RWPE2 (cell line): ENCODE data around the gene ENO2.
"Not testable (repeated sequence)": the region's sequence is repeated elsewhere in the genome, so short reads cannot be mapped to it uniquely, and the experiment has no call there.

Experiments
- ATAC-seq: fragments of 200-7000 bp; cut with Tn5 transposase; 3 replicates; pipeline ENCODE4 v1.9.1; 2021; ENCODE audit warnings: low read depth
- DNase-seq: peaks from one replicate; pipeline ENCODE4 v3.0.0-alpha.2; 2020; ENCODE audit warnings: low spot score
- H3K27ac ChIP-seq: fragments of 450-650 bp; 2 replicates; pipeline ENCODE4 v1.5.1; 2017; ENCODE audit warnings: mild to moderate bottlenecking; ENCODE audit not compliant: poor library complexity, severe bottlenecking
- H3K27me3 ChIP-seq: fragments of 250-450 bp; sonication (Bioruptor Pico); 2 replicates; pipeline ENCODE4 v1.5.1; 2021; ENCODE audit warnings: mild to moderate bottlenecking, moderate library complexity; ENCODE audit not compliant: insufficient read depth, poor library complexity, severe bottlenecking
- H3K36me3 ChIP-seq: fragments of 250-450 bp; sonication (Bioruptor Pico); 2 replicates; pipeline ENCODE4 v1.5.1; 2020; ENCODE audit warnings: low read depth, mild to moderate bottlenecking, moderate library complexity
- H3K4me1 ChIP-seq: fragments of 250-450 bp; sonication (Bioruptor Pico); 2 replicates; pipeline ENCODE4 v1.5.1; 2021; ENCODE audit warnings: mild to moderate bottlenecking, moderate library complexity; ENCODE audit not compliant: insufficient read depth, poor library complexity, severe bottlenecking
- H3K4me3 ChIP-seq: fragments of 250-450 bp; sonication (Bioruptor Pico); 2 replicates; pipeline ENCODE4 v1.5.1; 2021; ENCODE audit warnings: mild to moderate bottlenecking, moderate library complexity; ENCODE audit not compliant: severe bottlenecking
- H3K9me3 ChIP-seq: fragments of 250-450 bp; sonication (Bioruptor Pico); 2 replicates; pipeline ENCODE4 v1.5.1; 2021; ENCODE audit warnings: mild to moderate bottlenecking, moderate library complexity; ENCODE audit not compliant: severe bottlenecking
- CTCF ChIP-seq: fragments of 450-650 bp; IDR thresholded peaks from one replicate; pipeline ENCODE4 v1.5.1; 2017; ENCODE audit warnings: mild to moderate bottlenecking, moderate library complexity; ENCODE audit not compliant: poor library complexity, severe bottlenecking

The ENO2 gene

GRCh38 chr12:6890789-6891645, 23.4 kb upstream of the ENO2 start:
- no peaks in the 10 kb centered on the region for H3K36me3 ChIP-seq
- H3K4me3 ChIP-seq, result peak overlapping the region; percentile 37
- DNase-seq (peak; percentile 91), ATAC-seq (peak; percentile 96)
- TF ChIP-seq CTCF, result peak; percentile 97
- H3K27me3 ChIP-seq, result no peaks in the 10 kb centered on the region
- no peaks in the 10 kb centered on the region for H3K9me3 ChIP-seq
- peaks cover 3% of the 10 kb centered on the region for H3K4me1 ChIP-seq
- peak overlapping the region; percentile 52 for H3K27ac ChIP-seq

DNA sequence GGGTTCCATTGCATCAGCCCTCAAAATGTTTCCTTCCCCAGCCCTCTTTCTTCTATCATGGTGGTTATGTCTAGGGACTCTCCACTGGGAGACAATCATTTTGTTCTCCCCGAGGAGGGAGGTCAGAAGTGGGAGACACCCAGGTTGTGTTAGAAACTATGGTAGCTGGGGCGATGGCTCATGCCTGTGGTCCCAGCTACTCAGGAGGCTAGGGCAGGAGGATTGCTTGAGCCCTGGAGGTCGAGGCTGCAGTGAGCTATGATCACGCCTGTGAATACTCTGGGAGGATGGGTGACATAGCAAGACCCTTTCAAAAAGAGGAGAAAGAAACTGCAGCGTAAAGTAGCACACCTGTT, 22.8 kb upstream of the ENO2 start:
- Histone ChIP-seq H3K4me3 (peak overlapping the region; percentile 37), H3K27ac (peak overlapping the region; percentile 52), H3K27me3 (no peaks in the 10 kb centered on the region), H3K9me3 (no peaks in the 10 kb centered on the region), H3K36me3 (no peaks in the 10 kb centered on the region), H3K4me1 (peaks cover 3% of the 10 kb centered on the region)
- no peak for TF ChIP-seq CTCF
- ATAC-seq (no peak), DNase-seq (no peak)

- H3K4me3 ChIP-seq, H3K27me3 ChIP-seq, DNase-seq, ATAC-seq, H3K27ac ChIP-seq, H3K36me3 ChIP-seq, H3K4me1 ChIP-seq, H3K9me3 ChIP-seq: not testable (repeated sequence)
These were observed 21.7 kb upstream of the ENO2 start for GRCh38 chr12:6892683-6893082.

GRCh38 chr12:6894321-6894720, 20.1 kb upstream of the ENO2 start:
- Histone ChIP-seq H3K4me1 (peaks cover 3% of the 10 kb centered on the region), H3K27me3 (no peaks in the 10 kb centered on the region), H3K36me3 (no peaks in the 10 kb centered on the region), H3K9me3 (no peaks in the 10 kb centered on the region), H3K4me3 (no peak overlapping the region), H3K27ac (no peak overlapping the region)
- DNase-seq (no peak), ATAC-seq (no peak)
- no peak for TF ChIP-seq CTCF

- TF ChIP-seq CTCF, result no peak
- Histone ChIP-seq H3K36me3 (no peaks in the 10 kb centered on the region), H3K9me3 (no peaks in the 10 kb centered on the region), H3K27ac (no peak overlapping the region), H3K27me3 (no peaks in the 10 kb centered on the region), H3K4me3 (no peak overlapping the region), H3K4me1 (no peaks in the 10 kb centered on the region)
- DNase-seq (no peak), ATAC-seq (no peak)
These were observed 17.4 kb upstream of the ENO2 start for GRCh38 chr12:6896846-6897435.
